Activated naive CD4-positive, alpha-beta T cell treated with Interleukin-2 at 50 U/mL for 16 hours (primary cell): Measurements from ENCODE around the gene TRIM27.
"Not testable (repeated sequence)": the region's sequence is repeated elsewhere in the genome, so short reads cannot be mapped to it uniquely, and the experiment has no call there.

Source experiments
- DNase-seq: peaks from one replicate; pipeline ENCODE4 v3.0.0-alpha.2; 2020

TRIM27 gene

GRCh38 chr6:28923318-28924102 is at the start of gene TRIM27:
TSS of gene TRIM27 (minus strand) at chr6:28923985. CDS start at chr6:28923632, 353 bp downstream.
- peak; percentile 83 for DNase-seq

GRCh38 chr6:28970056-28970455 is 46.3 kb upstream of the TRIM27 start:
- DNase-seq: not testable (repeated sequence)

GRCh38 chr6:28969129-28969528 is 45.3 kb upstream of the TRIM27 start:
- DNase-seq: no peak

GRCh38 chr6:28968476-28968875 is 44.7 kb upstream of the TRIM27 start:
- no peak for DNase-seq

GRCh38 chr6:28965706-28966105 is 41.9 kb upstream of the TRIM27 start:
- DNase-seq: no peak

GRCh38 chr6:28960846-28961500 is 37.2 kb upstream of the TRIM27 start:
- no peak for DNase-seq

- DNase-seq: not testable (repeated sequence)
Observed at GRCh38 chr6:28958561-28959243, 34.9 kb upstream of the TRIM27 start.

GRCh38 chr6:28957795-28958314 is 34.1 kb upstream of the TRIM27 start:
- not testable (repeated sequence) for DNase-seq

- no peak for DNase-seq
Observed at GRCh38 chr6:28956331-28956730, 32.5 kb upstream of the TRIM27 start.

GRCh38 chr6:28953585-28954258 is 29.9 kb upstream of the TRIM27 start:
- no peak for DNase-seq

- peak; percentile 66 for DNase-seq
Observed at GRCh38 chr6:28953039-28953584, 29.3 kb upstream of the TRIM27 start.

GRCh38 chr6:28949656-28950195 is 25.9 kb upstream of the TRIM27 start:
- DNase-seq: not testable (repeated sequence)

GRCh38 chr6:28948782-28949486 is 25.1 kb upstream of the TRIM27 start:
- DNase-seq: no peak

GRCh38 chr6:28947831-28948270 is 24.1 kb upstream of the TRIM27 start:
- no peak for DNase-seq

GRCh38 chr6:28947067-28947765 is 23.4 kb upstream of the TRIM27 start:
- DNase-seq: no peak

GRCh38 chr6:28945349-28945748 is 21.6 kb upstream of the TRIM27 start:
- no peak for DNase-seq

- peak; percentile 73 for DNase-seq
Observed at GRCh38 chr6:28944412-28944865, 20.7 kb upstream of the TRIM27 start.

- peak; percentile 75 for DNase-seq
Observed at GRCh38 chr6:28943557-28944411, 20.0 kb upstream of the TRIM27 start.

GRCh38 chr6:28943223-28943556 is 19.4 kb upstream of the TRIM27 start:
- no peak for DNase-seq
